Measurements from ENCODE around the gene NKX1-1.

DNA sequence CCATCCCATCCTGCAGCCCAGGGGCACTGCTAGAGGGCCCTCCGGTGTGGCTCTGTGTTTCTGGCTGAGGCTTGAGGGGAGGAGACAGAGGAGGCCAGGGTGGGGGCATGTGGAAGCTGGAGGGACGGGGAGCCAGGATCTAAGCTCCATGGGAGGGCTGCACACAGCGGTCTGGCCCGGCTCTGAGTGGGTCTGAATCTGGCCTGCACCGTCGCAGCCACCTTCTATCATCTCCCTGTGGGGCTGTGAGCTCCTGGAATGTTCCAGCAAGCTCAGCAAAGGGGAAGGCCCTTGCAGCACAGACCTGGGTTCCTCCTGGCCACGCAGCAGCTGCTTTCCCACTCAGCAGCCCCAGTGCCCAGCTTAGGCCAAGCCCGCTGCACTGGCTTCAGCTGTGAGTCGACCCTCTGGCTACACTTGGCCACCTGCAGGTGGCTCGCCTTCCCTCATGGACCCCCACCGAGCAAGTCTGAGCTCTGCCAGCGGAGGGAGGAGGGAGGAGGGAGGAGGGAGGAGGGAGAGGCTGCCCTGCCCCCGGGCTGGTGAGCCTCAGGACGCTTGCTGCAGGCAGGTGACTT, 5.3 kb downstream of the NKX1-1 start:
- TF ChIP-seq, protein P1, sequence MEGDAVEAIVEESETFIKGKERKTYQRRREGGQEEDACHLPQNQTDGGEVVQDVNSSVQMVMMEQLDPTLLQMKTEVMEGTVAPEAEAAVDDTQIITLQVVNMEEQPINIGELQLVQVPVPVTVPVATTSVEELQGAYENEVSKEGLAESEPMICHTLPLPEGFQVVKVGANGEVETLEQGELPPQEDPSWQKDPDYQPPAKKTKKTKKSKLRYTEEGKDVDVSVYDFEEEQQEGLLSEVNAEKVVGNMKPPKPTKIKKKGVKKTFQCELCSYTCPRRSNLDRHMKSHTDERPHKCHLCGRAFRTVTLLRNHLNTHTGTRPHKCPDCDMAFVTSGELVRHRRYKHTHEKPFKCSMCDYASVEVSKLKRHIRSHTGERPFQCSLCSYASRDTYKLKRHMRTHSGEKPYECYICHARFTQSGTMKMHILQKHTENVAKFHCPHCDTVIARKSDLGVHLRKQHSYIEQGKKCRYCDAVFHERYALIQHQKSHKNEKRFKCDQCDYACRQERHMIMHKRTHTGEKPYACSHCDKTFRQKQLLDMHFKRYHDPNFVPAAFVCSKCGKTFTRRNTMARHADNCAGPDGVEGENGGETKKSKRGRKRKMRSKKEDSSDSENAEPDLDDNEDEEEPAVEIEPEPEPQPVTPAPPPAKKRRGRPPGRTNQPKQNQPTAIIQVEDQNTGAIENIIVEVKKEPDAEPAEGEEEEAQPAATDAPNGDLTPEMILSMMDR (IDR thresholded peaks at IDR 0.05): no peak
- TF ChIP-seq POLR2A (IDR thresholded peaks at IDR 0.05): no peak

All from esophagus squamous epithelium (tissue), 4 donors.